Suprapubic skin (tissue), 4 donors: ENCODE data around the gene KREMEN2. TPM values are rescaled to one million over a fixed set of nuclear protein-coding genes. Genes with fewer than 3 reads are reported as not detected.
A peak's percentile ranks its signal among the peaks of the same experiment; 100 is the strongest.

ENCODE experiments used
- DNase-seq, 2 donors: peaks; one replicate each; pipeline ENCODE4 v3.0.0-alpha.2; 2019; ENCODE audit warnings: low spot score in 2 of 2
- H3K27ac ChIP-seq: fragments of 200-600 bp; sonication (generic); one replicate; pipeline ENCODE4 v1.5.1; 2019
- H3K27me3 ChIP-seq: fragments of 200-600 bp; sonication (generic); one replicate; pipeline ENCODE4 v1.5.1; 2019
- H3K36me3 ChIP-seq: fragments of 200-600 bp; sonication (generic); one replicate; pipeline ENCODE4 v1.5.1; 2019
- H3K4me1 ChIP-seq: fragments of 200-600 bp; sonication (generic); one replicate; pipeline ENCODE4 v1.5.1; 2019
- H3K4me3 ChIP-seq: fragments of 200-600 bp; sonication (generic); one replicate; pipeline ENCODE4 v1.5.1; 2019; ENCODE audit warnings: mild to moderate bottlenecking
- H3K9me3 ChIP-seq: fragments of 200-600 bp; sonication (generic); one replicate; pipeline ENCODE4 v1.5.1; 2019
- EP300 ChIP-seq: sonication (generic); formaldehyde crosslinking; IDR thresholded peaks from one replicate; pipeline ENCODE4 v1.6.1; 2017; ENCODE audit warnings: antibody characterized with exemption
- POLR2A ChIP-seq, 2 donors: fragments of 450-650 bp; IDR thresholded peaks; one replicate each; pipeline ENCODE4 v1.6.1; 2017; ENCODE audit warnings: antibody characterized with exemption in 2 of 2, mild to moderate bottlenecking in 2 of 2, moderate library complexity in 2 of 2
- POLR2AphosphoS5 ChIP-seq, 3 donors: sonication (generic); formaldehyde crosslinking; IDR thresholded peaks; one replicate each; pipeline ENCODE4 v1.6.1; 2017; ENCODE audit warnings: antibody characterized with exemption in 3 of 3
- WGBS: methylation state at CpG from one replicate; pipeline ENCODE4 v1.1.5; 2018; 5-methylcytosine and 5-hydroxymethylcytosine counted together
- total RNA-seq, 4 donors: library from RNA; depleted of rRNA; stranded (reverse); fragments of >200 nt; gene quantifications; one replicate each; pipeline ENCODE4 v1.1.0, GENCODE V29; 2016
- TF ChIP-seq, protein P1 (sequence below), 2 donors: fragments of 200-600 bp in 1 of 2; fragments of 450-650 bp in 1 of 2; sonication (generic) in 1 of 2; IDR thresholded peaks; one replicate each; pipeline ENCODE4 v1.5.1; 2016 to 2019; ENCODE audit warnings: antibody characterized with exemption in 2 of 2, mild to moderate bottlenecking in 1 of 2, moderate library complexity in 1 of 2

The KREMEN2 gene
- total RNA-seq, 4 donors from 2014 or later, result 1.0 to 4.2 (median 3.9) TPM

DNA sequence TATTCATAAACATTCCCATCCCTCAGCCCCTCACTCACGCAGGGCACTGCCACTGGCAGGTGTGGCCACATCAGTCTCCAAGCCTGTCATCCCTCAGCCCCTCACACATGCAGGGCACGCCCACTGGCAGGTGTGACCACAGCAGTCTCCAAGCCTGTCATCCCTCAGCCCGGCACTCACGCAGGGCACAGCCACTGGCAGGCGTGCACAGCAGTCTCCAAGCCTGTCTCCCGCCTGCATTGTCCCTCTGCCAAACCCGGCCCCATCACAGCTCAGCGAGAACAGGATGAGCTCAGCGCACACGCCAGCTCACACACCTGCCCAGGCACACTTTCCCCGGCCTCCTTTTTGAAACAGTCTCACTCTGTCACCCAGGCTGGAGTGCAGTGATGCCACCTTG is 11.4 kb upstream of the KREMEN2 start:
- Histone ChIP-seq H3K27ac (no peak overlapping the region), H3K4me1 (peaks cover 16% of the 10 kb centered on the region), H3K36me3 (peaks cover 17% of the 10 kb centered on the region), H3K4me3 (no peak overlapping the region), H3K27me3 (peaks cover 39% of the 10 kb centered on the region), H3K9me3 (no peaks in the 10 kb centered on the region)
- DNase-seq, result no peak
- 40% methylated on average over 10 of the region's 11 CpGs for WGBS
- TF ChIP-seq POLR2A (IDR thresholded peaks at IDR 0.05), result no peak
- TF ChIP-seq, protein P1, sequence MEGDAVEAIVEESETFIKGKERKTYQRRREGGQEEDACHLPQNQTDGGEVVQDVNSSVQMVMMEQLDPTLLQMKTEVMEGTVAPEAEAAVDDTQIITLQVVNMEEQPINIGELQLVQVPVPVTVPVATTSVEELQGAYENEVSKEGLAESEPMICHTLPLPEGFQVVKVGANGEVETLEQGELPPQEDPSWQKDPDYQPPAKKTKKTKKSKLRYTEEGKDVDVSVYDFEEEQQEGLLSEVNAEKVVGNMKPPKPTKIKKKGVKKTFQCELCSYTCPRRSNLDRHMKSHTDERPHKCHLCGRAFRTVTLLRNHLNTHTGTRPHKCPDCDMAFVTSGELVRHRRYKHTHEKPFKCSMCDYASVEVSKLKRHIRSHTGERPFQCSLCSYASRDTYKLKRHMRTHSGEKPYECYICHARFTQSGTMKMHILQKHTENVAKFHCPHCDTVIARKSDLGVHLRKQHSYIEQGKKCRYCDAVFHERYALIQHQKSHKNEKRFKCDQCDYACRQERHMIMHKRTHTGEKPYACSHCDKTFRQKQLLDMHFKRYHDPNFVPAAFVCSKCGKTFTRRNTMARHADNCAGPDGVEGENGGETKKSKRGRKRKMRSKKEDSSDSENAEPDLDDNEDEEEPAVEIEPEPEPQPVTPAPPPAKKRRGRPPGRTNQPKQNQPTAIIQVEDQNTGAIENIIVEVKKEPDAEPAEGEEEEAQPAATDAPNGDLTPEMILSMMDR (IDR thresholded peaks at IDR 0.05), result no peak
- TF ChIP-seq EP300, result no peak
- TF ChIP-seq POLR2AphosphoS5 (IDR thresholded peaks at IDR 0.05), result no peak

DNA sequence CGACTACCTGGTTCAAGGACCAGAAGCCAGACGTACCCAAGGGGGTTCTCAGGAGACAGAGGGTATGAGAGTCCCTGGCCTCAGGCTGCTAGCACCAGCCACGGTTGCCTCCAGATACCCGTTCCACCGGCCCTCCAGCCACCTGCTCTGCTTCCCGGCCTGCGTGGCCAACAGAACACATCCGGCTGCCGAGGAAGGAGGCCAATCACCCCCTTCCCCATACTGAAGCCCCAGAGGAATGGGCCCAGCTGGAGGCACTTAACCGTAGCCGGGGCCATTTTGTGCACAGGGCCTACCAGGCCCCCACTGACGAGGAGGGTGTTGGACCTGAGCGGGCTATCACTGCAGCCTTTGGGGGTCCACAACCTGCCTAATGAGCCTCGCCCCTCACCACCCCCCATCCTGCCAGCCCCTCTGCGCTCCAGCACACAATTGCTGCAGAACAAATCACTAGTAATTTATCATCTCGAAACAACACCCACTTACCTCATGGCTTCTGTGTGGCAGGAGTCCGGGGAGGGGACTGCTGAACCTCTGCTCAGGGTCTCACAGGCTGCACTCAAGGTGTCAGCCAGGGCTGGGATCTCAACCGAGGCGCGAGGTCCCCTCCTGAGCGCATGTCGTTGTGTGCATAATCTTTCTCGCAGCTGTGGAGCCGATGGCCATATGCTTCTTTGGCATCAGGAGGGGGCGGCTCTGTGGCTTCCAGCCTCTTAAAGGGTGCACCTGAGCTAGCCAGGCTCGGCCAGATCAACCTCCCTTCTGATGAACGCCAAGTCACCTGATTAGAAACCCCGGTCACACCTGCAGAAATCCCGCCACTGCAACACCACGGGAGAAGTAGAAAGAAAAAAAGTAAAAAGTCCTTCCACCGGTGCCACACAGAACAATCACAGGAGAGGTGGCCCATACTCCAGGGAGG is 10.1 kb upstream of the KREMEN2 start:
- H3K36me3 ChIP-seq, result peaks cover 13% of the 10 kb centered on the region
- peaks cover 43% of the 10 kb centered on the region for H3K27me3 ChIP-seq
- DNase-seq, result no peak
- peaks cover 16% of the 10 kb centered on the region for H3K4me1 ChIP-seq
- TF ChIP-seq EP300 (no peak), POLR2AphosphoS5 (IDR thresholded peaks at IDR 0.05) (no peak), POLR2A (IDR thresholded peaks at IDR 0.05) (no peak)
- TF ChIP-seq, protein P1 (IDR thresholded peaks at IDR 0.05), result no peak
- 68% methylated on average over 18 of the region's 31 CpGs for WGBS
- H3K4me3 ChIP-seq, result no peak overlapping the region
- H3K27ac ChIP-seq, result no peak overlapping the region
- H3K9me3 ChIP-seq, result no peaks in the 10 kb centered on the region

DNA sequence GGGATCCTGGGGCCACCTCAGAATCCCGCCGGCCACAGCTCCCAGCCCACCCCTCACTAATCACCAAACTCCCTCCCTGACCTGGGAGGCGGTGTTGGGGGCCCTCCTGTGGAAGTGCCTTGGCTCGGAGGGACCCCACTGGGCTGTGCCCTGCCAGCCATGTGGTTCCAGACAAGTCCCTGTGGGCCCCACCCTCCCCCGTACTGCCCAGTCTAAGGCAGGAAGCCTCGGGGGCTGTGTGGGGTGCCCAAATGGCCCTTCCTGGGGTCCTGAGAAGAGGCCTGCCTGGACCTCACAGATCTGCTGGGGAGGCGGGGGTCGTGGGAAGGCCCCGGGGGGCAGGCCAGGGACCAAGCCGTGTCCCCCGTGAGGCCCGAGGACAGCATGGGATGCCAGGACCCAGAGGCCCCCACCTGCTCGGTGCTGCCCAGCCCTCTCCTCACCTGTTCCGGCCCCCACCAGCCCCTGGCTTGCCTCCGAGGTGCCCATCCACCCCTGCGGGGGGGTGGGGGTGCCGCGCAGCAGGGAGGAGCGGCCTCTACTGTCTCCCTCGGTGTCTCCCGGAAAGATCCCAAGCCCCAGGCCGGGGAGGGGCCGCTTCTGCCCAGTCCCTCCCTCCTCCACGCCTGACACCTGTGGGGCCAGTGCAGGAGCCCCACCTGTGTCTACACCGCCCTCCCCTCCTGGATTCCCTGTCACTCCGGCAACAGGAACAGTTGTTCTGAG is 9.3 kb upstream of the KREMEN2 start:
- H3K27ac ChIP-seq, result no peak overlapping the region
- 27% methylated on average over 12 of the region's 26 CpGs for WGBS
- H3K9me3 ChIP-seq, result no peaks in the 10 kb centered on the region
- peaks cover 4% of the 10 kb centered on the region for H3K36me3 ChIP-seq
- H3K4me1 ChIP-seq, result peaks cover 16% of the 10 kb centered on the region
- peak in 1 of 2 donors; percentile 63 for DNase-seq
- TF ChIP-seq POLR2AphosphoS5 (IDR thresholded peaks at IDR 0.05), result no peak
- TF ChIP-seq POLR2A (IDR thresholded peaks at IDR 0.05), result no peak
- TF ChIP-seq EP300, result no peak
- TF ChIP-seq, protein P1 (IDR thresholded peaks at IDR 0.05), result no peak
- no peak overlapping the region for H3K4me3 ChIP-seq
- H3K27me3 ChIP-seq, result peaks cover 46% of the 10 kb centered on the region

DNA sequence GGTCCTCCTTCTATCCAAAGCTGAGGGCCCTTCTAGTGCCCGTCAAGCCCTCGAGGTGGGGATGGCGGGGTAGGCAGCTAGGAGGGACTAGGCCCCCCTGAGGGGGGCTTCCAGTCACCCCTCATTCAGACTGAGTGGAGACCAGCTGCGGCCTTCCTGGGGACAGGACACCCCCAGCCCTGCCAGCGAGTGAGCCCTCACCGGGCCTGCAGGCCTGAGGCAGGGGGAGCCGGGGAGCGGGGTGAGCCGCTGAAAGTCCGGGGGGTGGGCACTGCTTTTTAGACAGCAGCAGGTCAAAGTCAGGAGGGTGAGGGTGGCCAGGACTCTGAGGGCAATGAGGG is 8.7 kb upstream of the KREMEN2 start:
- Histone ChIP-seq H3K4me3 (no peak overlapping the region), H3K36me3 (no peaks in the 10 kb centered on the region), H3K27me3 (peaks cover 52% of the 10 kb centered on the region), H3K9me3 (no peaks in the 10 kb centered on the region), H3K27ac (no peak overlapping the region), H3K4me1 (peaks cover 16% of the 10 kb centered on the region)
- peak in 1 of 2 donors; percentile 51 for DNase-seq
- WGBS, result no CpG with 5 or more reads among the region's 10 CpGs
- TF ChIP-seq POLR2A (IDR thresholded peaks at IDR 0.05) (no peak), POLR2AphosphoS5 (IDR thresholded peaks at IDR 0.05) (no peak), EP300 (no peak)
- TF ChIP-seq, protein P1 (IDR thresholded peaks at IDR 0.05), result no peak
